Measurements from ENCODE around the gene ZSCAN26.

GRCh38 chr6:28274888-28275287, 7.9 kb downstream of the ZSCAN26 start:
- no peak for TF ChIP-seq POLR2AphosphoS5 (IDR thresholded peaks at IDR 0.05)
- TF ChIP-seq EP300 (conservative IDR thresholded peaks at IDR 0.05; ENCODE audit: poor library complexity, severe bottlenecking) = no peak
- no peak for TF ChIP-seq CTCF (IDR thresholded peaks at IDR 0.05; ENCODE audit: poor library complexity, severe bottlenecking)
- no peak for TF ChIP-seq REST (IDR thresholded peaks at IDR 0.05; ENCODE audit: borderline replicate concordance)
- TF ChIP-seq EZH2 (IDR thresholded peaks at IDR 0.05; ENCODE audit: borderline replicate concordance, insufficient read depth, low read length, poor library complexity, severe bottlenecking) = no peak
- no peak for TF ChIP-seq RAD21 (conservative IDR thresholded peaks at IDR 0.05)
- no peak for TF ChIP-seq MXI1 (conservative IDR thresholded peaks at IDR 0.05; ENCODE audit: poor library complexity, severe bottlenecking)
- TF ChIP-seq TAF1 (IDR thresholded peaks at IDR 0.05; ENCODE audit: low read depth) = no peak
- no peak for TF ChIP-seq SMC3 (conservative IDR thresholded peaks at IDR 0.05; ENCODE audit: poor library complexity)
